Measurements from ENCODE around the gene SHLD1. TPM values are rescaled to one million over a fixed set of nuclear protein-coding genes. Genes with fewer than 3 reads are reported as not detected.
"Not testable (repeated sequence)": the region's sequence is repeated elsewhere in the genome, so short reads cannot be mapped to it uniquely, and the experiment has no call there.

SHLD1 gene
- total RNA-seq, 1 donor from 2014 or later: 3.5 TPM

DNA sequence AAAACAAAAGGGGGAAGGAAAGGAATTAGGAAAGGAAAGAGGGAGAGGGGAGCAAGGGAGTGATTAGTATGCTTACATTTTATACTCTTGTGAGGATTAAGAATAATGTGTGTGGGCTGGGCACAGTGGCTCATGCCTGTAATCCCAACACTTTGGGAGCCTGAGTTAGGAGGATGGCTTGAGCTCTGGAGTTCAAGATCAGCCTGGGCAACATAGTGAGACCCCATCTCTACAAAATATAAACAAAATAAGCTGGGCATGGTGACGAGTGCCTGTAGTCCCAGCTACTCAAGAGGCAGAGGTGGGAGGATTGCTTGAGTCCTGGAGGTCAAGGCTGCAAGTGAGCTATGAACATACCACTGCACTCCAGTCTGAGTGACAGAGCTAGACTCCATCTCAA lies 47.0 kb downstream of the SHLD1 start:
- FAIRE-seq: no peak

DNA sequence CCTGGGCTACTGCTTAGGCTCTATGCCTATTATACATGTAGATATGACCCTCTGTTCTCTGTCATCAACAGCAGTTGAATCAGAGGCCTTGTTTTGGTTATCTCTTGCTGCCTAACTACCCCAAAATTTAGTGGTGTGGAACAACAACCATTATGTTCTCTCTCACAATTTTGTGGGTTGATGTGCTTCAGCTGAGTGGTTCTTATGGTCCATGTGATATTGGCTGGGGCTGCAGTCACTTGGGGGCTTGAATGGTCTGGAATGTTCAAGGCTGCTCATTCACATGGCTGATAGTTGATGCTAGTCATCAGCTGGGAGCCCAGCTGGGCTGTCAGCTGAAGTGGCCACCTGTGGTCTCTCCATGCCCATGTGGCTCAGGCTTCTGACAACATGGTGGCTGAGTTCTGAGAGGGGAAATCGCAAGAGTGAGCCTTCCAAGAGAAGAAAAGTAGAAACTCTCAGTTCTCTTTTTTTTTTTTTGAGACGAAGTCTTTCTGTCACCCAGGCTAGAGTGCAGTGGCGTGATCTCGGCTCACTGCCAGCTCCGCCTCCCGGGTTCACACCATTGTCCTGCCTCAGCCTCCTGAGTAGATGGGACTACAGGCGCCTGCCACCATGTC lies 47.8 kb downstream of the SHLD1 start:
- FAIRE-seq (no peak), DNase-seq (ENCODE audit: low read depth) (no peak)
- TF ChIP-seq, protein P1, sequence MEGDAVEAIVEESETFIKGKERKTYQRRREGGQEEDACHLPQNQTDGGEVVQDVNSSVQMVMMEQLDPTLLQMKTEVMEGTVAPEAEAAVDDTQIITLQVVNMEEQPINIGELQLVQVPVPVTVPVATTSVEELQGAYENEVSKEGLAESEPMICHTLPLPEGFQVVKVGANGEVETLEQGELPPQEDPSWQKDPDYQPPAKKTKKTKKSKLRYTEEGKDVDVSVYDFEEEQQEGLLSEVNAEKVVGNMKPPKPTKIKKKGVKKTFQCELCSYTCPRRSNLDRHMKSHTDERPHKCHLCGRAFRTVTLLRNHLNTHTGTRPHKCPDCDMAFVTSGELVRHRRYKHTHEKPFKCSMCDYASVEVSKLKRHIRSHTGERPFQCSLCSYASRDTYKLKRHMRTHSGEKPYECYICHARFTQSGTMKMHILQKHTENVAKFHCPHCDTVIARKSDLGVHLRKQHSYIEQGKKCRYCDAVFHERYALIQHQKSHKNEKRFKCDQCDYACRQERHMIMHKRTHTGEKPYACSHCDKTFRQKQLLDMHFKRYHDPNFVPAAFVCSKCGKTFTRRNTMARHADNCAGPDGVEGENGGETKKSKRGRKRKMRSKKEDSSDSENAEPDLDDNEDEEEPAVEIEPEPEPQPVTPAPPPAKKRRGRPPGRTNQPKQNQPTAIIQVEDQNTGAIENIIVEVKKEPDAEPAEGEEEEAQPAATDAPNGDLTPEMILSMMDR (IDR thresholded peaks at IDR 0.05; ENCODE audit: insufficient read depth, low read depth, low read length): no peak
- TF ChIP-seq EZH2 (IDR thresholded peaks at IDR 0.05; ENCODE audit: insufficient read depth, low read length): no peak
- Histone ChIP-seq H3K27me3 (ENCODE audit: insufficient read depth, low read length) (no peaks in the 10 kb centered on the region), H3K79me2 (ENCODE audit: insufficient read depth, low read length) (no peaks in the 10 kb centered on the region), H3K4me2 (ENCODE audit: low read length) (no peak overlapping the region), H3K4me1 (ENCODE audit: insufficient read depth, low read length) (no peaks in the 10 kb centered on the region), H3K36me3 (ENCODE audit: insufficient read depth, low read length) (no peaks in the 10 kb centered on the region), H3K9me3 (ENCODE audit: insufficient read depth, low read depth, low read length) (no peaks in the 10 kb centered on the region), H3K27ac (ENCODE audit: low read depth, low read length) (no peak overlapping the region), H3K9ac (ENCODE audit: low read length) (no peak overlapping the region), H2AFZ (ENCODE audit: low read depth, low read length) (no peak overlapping the region), H4K20me1 (ENCODE audit: insufficient read depth, low read length) (no peaks in the 10 kb centered on the region), H3K4me3 (ENCODE audit: insufficient read depth, low read depth, low read length) (no peak overlapping the region)
- Mint-ChIP-seq H3K27me3 (ENCODE audit: low read depth, unreplicated experiment) (no peaks in the 10 kb centered on the region), H3K9me3 (ENCODE audit: unreplicated experiment) (no peaks in the 10 kb centered on the region), H3K27ac (ENCODE audit: unreplicated experiment) (no peak overlapping the region), H3K36me3 (ENCODE audit: low read depth, unreplicated experiment) (no peaks in the 10 kb centered on the region), H3K4me3 (ENCODE audit: unreplicated experiment) (no peak overlapping the region), H3K4me1 (ENCODE audit: low read depth, unreplicated experiment) (no peaks in the 10 kb centered on the region)

More for the DNA sequence above, 47.0 kb downstream of the SHLD1 start:
- H3K9me3 Mint-ChIP-seq (ENCODE audit: unreplicated experiment): no peaks in the 10 kb centered on the region
- Histone ChIP-seq H3K4me2 (ENCODE audit: low read length) (no peak overlapping the region), H3K4me1 (ENCODE audit: insufficient read depth, low read length) (no peaks in the 10 kb centered on the region), H3K27me3 (ENCODE audit: insufficient read depth, low read length) (no peaks in the 10 kb centered on the region), H3K9ac (ENCODE audit: low read length) (no peak overlapping the region), H3K36me3 (ENCODE audit: insufficient read depth, low read length) (no peaks in the 10 kb centered on the region), H3K9me3 (ENCODE audit: insufficient read depth, low read depth, low read length) (no peaks in the 10 kb centered on the region), H3K79me2 (ENCODE audit: insufficient read depth, low read length) (no peaks in the 10 kb centered on the region), H3K27ac (ENCODE audit: low read depth, low read length) (no peak overlapping the region), H4K20me1 (ENCODE audit: insufficient read depth, low read length) (no peaks in the 10 kb centered on the region), H2AFZ (ENCODE audit: low read depth, low read length) (no peak overlapping the region), H3K4me3 (ENCODE audit: insufficient read depth, low read depth, low read length) (no peak overlapping the region)
- H3K27ac Mint-ChIP-seq (ENCODE audit: unreplicated experiment): no peak overlapping the region
- H3K4me3 Mint-ChIP-seq (ENCODE audit: unreplicated experiment): no peak overlapping the region
- H3K36me3 Mint-ChIP-seq (ENCODE audit: low read depth, unreplicated experiment): no peaks in the 10 kb centered on the region
- no peak for DNase-seq (ENCODE audit: low read depth)
- no peaks in the 10 kb centered on the region for H3K27me3 Mint-ChIP-seq (ENCODE audit: low read depth, unreplicated experiment)
- H3K4me1 Mint-ChIP-seq (ENCODE audit: low read depth, unreplicated experiment): no peaks in the 10 kb centered on the region
- TF ChIP-seq EZH2 (IDR thresholded peaks at IDR 0.05; ENCODE audit: insufficient read depth, low read length): no peak
- TF ChIP-seq, protein P1 (IDR thresholded peaks at IDR 0.05; ENCODE audit: insufficient read depth, low read depth, low read length): no peak

DNA sequence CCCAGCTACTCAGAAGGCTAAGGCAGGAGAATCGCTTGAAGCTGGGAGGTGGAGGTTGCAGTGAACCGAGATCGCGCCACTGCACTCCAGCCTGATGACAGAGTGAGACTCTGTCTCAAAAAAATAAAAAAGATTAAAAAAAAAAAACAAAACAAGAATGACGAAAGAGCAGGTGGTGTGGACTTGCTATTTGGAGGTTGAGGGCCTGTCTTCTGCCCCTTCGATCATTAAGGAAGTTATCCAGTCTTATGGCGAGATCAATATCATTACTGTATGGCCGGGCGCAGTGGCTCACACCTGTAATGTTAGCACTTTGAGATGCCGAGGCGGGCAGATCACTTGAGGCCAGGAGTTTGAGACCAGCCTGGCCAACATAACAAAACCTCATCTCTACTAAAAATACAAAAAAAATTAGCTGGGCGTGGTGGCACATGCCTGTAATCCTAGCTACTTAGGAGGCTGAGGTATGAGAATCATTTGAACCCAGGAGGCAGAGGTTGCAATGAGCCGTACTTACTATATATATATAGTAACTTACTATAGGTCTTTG lies 53.6 kb downstream of the SHLD1 start:
- H3K27me3 Mint-ChIP-seq (ENCODE audit: low read depth, unreplicated experiment); H4K20me1 ChIP-seq (ENCODE audit: insufficient read depth, low read length); H3K27me3 ChIP-seq (ENCODE audit: insufficient read depth, low read length); H3K4me1 ChIP-seq (ENCODE audit: insufficient read depth, low read length); FAIRE-seq; H3K36me3 ChIP-seq (ENCODE audit: insufficient read depth, low read length); H3K9me3 Mint-ChIP-seq (ENCODE audit: unreplicated experiment); H3K4me2 ChIP-seq (ENCODE audit: low read length); H3K4me1 Mint-ChIP-seq (ENCODE audit: low read depth, unreplicated experiment); H3K4me3 ChIP-seq (ENCODE audit: insufficient read depth, low read depth, low read length); DNase-seq (ENCODE audit: low read depth); H3K79me2 ChIP-seq (ENCODE audit: insufficient read depth, low read length); H3K36me3 Mint-ChIP-seq (ENCODE audit: low read depth, unreplicated experiment); H3K27ac Mint-ChIP-seq (ENCODE audit: unreplicated experiment); H3K4me3 Mint-ChIP-seq (ENCODE audit: unreplicated experiment); H3K9me3 ChIP-seq (ENCODE audit: insufficient read depth, low read depth, low read length); H2AFZ ChIP-seq (ENCODE audit: low read depth, low read length); H3K27ac ChIP-seq (ENCODE audit: low read depth, low read length); H3K9ac ChIP-seq (ENCODE audit: low read length): not testable (repeated sequence)
